Neural progenitor cell (in vitro differentiated cells): ENCODE measurements around the gene CD33. TPM values are rescaled to one million over a fixed set of nuclear protein-coding genes. Genes with fewer than 3 reads are reported as not detected.

Experiments
- DNase-seq: peaks from one replicate; pipeline ENCODE4 v3.0.0-alpha.2; 2016; ENCODE audit warnings: low spot score
- H2AFZ ChIP-seq: fragments of 200-600 bp; sonication (generic); replicated peaks from 2 replicates; pipeline ENCODE4 v1.6.1; 2016; ENCODE audit warnings: antibody characterized with exemption
- H3F3A ChIP-seq: fragments of 200-600 bp; sonication (generic); 2 replicates; pipeline ENCODE4 v1.6.1; 2016; ENCODE audit warnings: antibody characterized with exemption, low read depth
- H3K27ac ChIP-seq: fragments of 200-600 bp; sonication (generic); 2 replicates; pipeline ENCODE4 v1.5.1; 2016; ENCODE audit warnings: mild to moderate bottlenecking
- H3K27me3 ChIP-seq: fragments of 200-600 bp; sonication (generic); 2 replicates; pipeline ENCODE4 v1.6.1; 2016; ENCODE audit warnings: mild to moderate bottlenecking, moderate library complexity
- H3K36me3 ChIP-seq: fragments of 200-600 bp; sonication (generic); 2 replicates; pipeline ENCODE4 v1.5.1; 2016
- H3K4me1 ChIP-seq: fragments of 200-600 bp; sonication (generic); 2 replicates; pipeline ENCODE4 v1.6.1; 2016; ENCODE audit warnings: mixed run types
- H3K4me2 ChIP-seq: fragments of 200-600 bp; sonication (generic); 2 replicates; pipeline ENCODE4 v1.6.1; 2016
- H3K4me3 ChIP-seq: fragments of 200-600 bp; sonication (generic); 2 replicates; pipeline ENCODE4 v1.5.1; 2016
- H3K79me2 ChIP-seq: fragments of 200-600 bp; sonication (generic); 2 replicates; pipeline ENCODE4 v1.6.1; 2016; ENCODE audit warnings: low read depth
- H3K9ac ChIP-seq: fragments of 200-600 bp; sonication (generic); 2 replicates; pipeline ENCODE4 v1.6.1; 2016
- H3K9me3 ChIP-seq: fragments of 200-600 bp; sonication (generic); 2 replicates; pipeline ENCODE4 v1.5.1; 2016; ENCODE audit warnings: low read depth
- H4K20me1 ChIP-seq: fragments of 200-600 bp; sonication (generic); 2 replicates; pipeline ENCODE4 v1.6.1; 2016; ENCODE audit warnings: low read depth
- H3K27ac Mint-ChIP-seq: 3 replicates; pipeline ENCODE4 v1.8.0; 2021; ENCODE audit warnings: mixed read lengths
- H3K27me3 Mint-ChIP-seq: 2 replicates; pipeline ENCODE4 v1.8.0; 2022; ENCODE audit warnings: low read depth, mild to moderate bottlenecking, inconsistent platforms, moderate library complexity, mixed read lengths; ENCODE audit not compliant: insufficient read depth
- H3K36me3 Mint-ChIP-seq: 3 replicates; pipeline ENCODE4 v1.8.0; 2021; ENCODE audit warnings: mixed read lengths
- H3K4me1 Mint-ChIP-seq: 3 replicates; pipeline ENCODE4 v1.8.0; 2021; ENCODE audit warnings: mixed read lengths
- H3K4me3 Mint-ChIP-seq: 3 replicates; pipeline ENCODE4 v1.8.0; 2021; ENCODE audit warnings: mild to moderate bottlenecking, moderate library complexity, mixed read lengths
- H3K9me3 Mint-ChIP-seq: 3 replicates; pipeline ENCODE4 v1.8.0; 2020; ENCODE audit warnings: mixed read lengths
- CTCF ChIP-seq: fragments of 200-600 bp; sonication (generic); IDR thresholded peaks from 2 replicates; pipeline ENCODE4 v1.5.1; 2017; ENCODE audit warnings: antibody characterized with exemption, mild to moderate bottlenecking
- EZH2 ChIP-seq: fragments of 200-600 bp; sonication (generic); IDR thresholded peaks from 2 replicates; pipeline ENCODE4 v1.6.1; 2017; ENCODE audit warnings: antibody characterized with exemption, mild to moderate bottlenecking, moderate library complexity
- EZH2phosphoT487 ChIP-seq: fragments of 200-600 bp; sonication (generic); IDR thresholded peaks from 2 replicates; pipeline ENCODE4 v1.6.1; 2017; ENCODE audit warnings: antibody characterized with exemption
- total RNA-seq: library from RNA; depleted of rRNA; stranded (reverse); fragments of >200 nt; gene quantifications from 2 replicates; pipeline ENCODE4 v1.2.3, GENCODE V29; 2015; ENCODE audit warnings: low replicate concordance

The CD33 gene
- total RNA-seq, 1 donor from 2014 or later, result not detected

- peaks cover 3% of the 10 kb centered on the region for H3K27me3 Mint-ChIP-seq
- Histone ChIP-seq H3K27ac (no peak overlapping the region), H3K9me3 (no peaks in the 10 kb centered on the region), H3K9ac (no peak overlapping the region), H3K4me1 (no peaks in the 10 kb centered on the region), H2AFZ (no peak overlapping the region), H3F3A (no peaks in the 10 kb centered on the region), H4K20me1 (no peaks in the 10 kb centered on the region), H3K79me2 (no peaks in the 10 kb centered on the region), H3K4me2 (no peak overlapping the region), H3K36me3 (no peaks in the 10 kb centered on the region), H3K27me3 (no peaks in the 10 kb centered on the region), H3K4me3 (no peak overlapping the region)
- no peaks in the 10 kb centered on the region for H3K36me3 Mint-ChIP-seq
- no peak overlapping the region for H3K27ac Mint-ChIP-seq
- no peaks in the 10 kb centered on the region for H3K4me1 Mint-ChIP-seq
- TF ChIP-seq EZH2phosphoT487 (no peak), CTCF (no peak), EZH2 (no peak)
- H3K4me3 Mint-ChIP-seq, result no peak overlapping the region
- no peak for DNase-seq
- H3K9me3 Mint-ChIP-seq, result peaks cover 4% of the 10 kb centered on the region
These were observed 21.3 kb downstream of the CD33 start for GRCh38 chr19:51246164-51246552.

DNA sequence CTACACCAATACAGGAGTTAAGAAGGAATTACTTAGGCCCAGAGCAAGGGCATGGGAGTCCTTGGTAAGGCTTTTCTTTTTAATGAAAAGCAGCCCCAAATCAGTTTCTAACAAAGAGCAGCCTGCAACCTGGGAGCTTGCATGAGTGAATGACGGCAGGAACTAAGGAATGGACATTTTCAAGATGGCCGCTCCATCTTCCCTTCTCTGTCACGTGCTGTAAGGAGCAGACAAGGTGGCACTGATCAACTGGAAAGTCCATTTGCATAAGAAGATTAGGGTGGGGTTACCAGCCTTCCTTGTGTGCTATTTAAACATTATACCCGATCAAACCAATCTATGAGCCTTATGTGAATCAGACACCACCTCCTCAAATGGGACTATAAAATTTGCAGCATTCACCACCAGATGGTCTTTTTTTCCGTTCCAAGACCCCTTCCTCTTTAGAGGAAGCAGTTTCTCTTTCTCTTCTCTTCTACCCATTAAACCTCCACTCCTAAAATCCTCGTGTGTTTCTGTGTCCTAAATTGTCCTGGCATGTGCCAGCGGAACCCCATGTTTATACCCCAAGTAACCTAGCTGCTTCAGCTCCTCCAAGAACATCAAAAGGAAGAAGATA is 23.2 kb downstream of the CD33 start:
- Histone ChIP-seq H3K4me2 (no peak overlapping the region), H3K9ac (no peak overlapping the region), H4K20me1 (no peaks in the 10 kb centered on the region), H3F3A (no peaks in the 10 kb centered on the region), H3K79me2 (no peaks in the 10 kb centered on the region), H3K4me1 (no peaks in the 10 kb centered on the region), H3K36me3 (no peaks in the 10 kb centered on the region), H3K27me3 (no peaks in the 10 kb centered on the region), H3K9me3 (no peaks in the 10 kb centered on the region), H3K27ac (no peak overlapping the region), H2AFZ (peak overlapping the region; percentile 86), H3K4me3 (no peak overlapping the region)
- peaks cover 2% of the 10 kb centered on the region for H3K9me3 Mint-ChIP-seq
- DNase-seq, result no peak
- no peaks in the 10 kb centered on the region for H3K36me3 Mint-ChIP-seq
- TF ChIP-seq CTCF (no peak), EZH2phosphoT487 (no peak), EZH2 (no peak)
- H3K4me1 Mint-ChIP-seq, result no peaks in the 10 kb centered on the region
- H3K4me3 Mint-ChIP-seq, result no peak overlapping the region
- H3K27me3 Mint-ChIP-seq, result peaks cover 3% of the 10 kb centered on the region
- H3K27ac Mint-ChIP-seq, result no peak overlapping the region

DNA sequence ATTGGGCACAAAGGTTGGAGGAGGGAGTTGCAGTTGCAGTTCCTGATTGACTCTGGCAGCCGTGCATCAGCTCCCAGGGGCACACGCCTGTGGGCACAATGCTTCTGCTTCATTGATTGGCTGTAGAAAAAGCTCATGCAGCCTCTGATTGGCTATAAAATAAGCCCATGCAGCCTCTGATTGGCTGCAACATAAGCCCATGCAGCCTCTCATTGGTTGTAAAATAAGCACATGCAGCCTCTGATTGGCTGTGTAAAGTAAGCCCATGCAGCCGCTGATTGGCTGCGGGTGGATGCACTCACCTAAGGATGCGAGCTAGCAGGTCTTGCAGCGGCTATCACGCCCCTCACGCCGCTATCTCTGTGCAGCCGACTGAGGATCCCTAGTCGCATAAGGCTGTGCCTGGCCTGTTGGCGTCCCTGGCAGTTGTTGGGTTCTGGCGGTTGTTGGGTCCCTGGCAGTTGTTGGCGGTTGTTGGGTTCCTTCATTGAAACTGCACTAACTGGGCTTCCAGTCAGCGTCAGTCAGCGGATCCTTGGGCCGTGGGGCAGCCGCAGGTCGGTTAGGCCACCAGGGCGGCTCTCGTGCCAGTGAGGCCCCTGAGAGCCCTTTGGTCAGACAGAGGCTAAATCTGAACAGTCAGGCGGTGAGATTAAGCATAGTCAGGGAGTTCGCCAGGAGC is 26.0 kb downstream of the CD33 start, which contains the start of gene SIGLECL1:
Gene SIGLECL1, plus strand, starts transcription at position 295 of the 682 bp plus-strand sequence. CDS start 12,993 bp downstream, outside the sequence.
- Histone ChIP-seq H3K79me2 (no peaks in the 10 kb centered on the region), H4K20me1 (no peaks in the 10 kb centered on the region), H3K36me3 (no peaks in the 10 kb centered on the region), H3K27ac (no peak within 1 kb of the TSS), H2AFZ (no peak within 1 kb of the TSS), H3K9me3 (no peaks in the 10 kb centered on the region), H3K4me3 (no peak within 1 kb of the TSS), H3K9ac (no peak within 1 kb of the TSS), H3F3A (no peaks in the 10 kb centered on the region), H3K4me2 (no peak within 1 kb of the TSS), H3K4me1 (no peaks in the 10 kb centered on the region), H3K27me3 (no peaks in the 10 kb centered on the region)
- TF ChIP-seq EZH2phosphoT487 (no peak), EZH2 (no peak), CTCF (no peak)
- Mint-ChIP-seq H3K27me3 (peaks cover 3% of the 10 kb centered on the region), H3K36me3 (no peaks in the 10 kb centered on the region), H3K27ac (no peak within 1 kb of the TSS), H3K9me3 (peaks cover 2% of the 10 kb centered on the region), H3K4me1 (no peaks in the 10 kb centered on the region), H3K4me3 (no peak within 1 kb of the TSS)
- no peak for DNase-seq
